ENCODE measurements around the gene TDP2. TPM values are rescaled to one million over a fixed set of nuclear protein-coding genes. Genes with fewer than 3 reads are reported as not detected.
"Not testable (repeated sequence)": the region's sequence is repeated elsewhere in the genome, so short reads cannot be mapped to it uniquely, and the experiment has no call there.

The TDP2 gene
- total RNA-seq, 1 experiment from 2014 or later = 230 TPM

- in situ Hi-C loops (cut with HindIII; ENCODE audit: low pct_unique_long_range_greater_than_20kb, low sequenced_read_pairs) = no loop called here
Measured at GRCh38 chr6:24660105-24660504, 6.6 kb downstream of the TDP2 start.

GRCh38 chr6:24659561-24659960 lies 7.1 kb downstream of the TDP2 start:
- peak; percentile 74 for DNase-seq (ENCODE audit: low read depth)
- in situ Hi-C loops (cut with HindIII; ENCODE audit: low pct_unique_long_range_greater_than_20kb, low sequenced_read_pairs) = no loop called here

More at GRCh38 chr6:24660105-24660504, 6.6 kb downstream of the TDP2 start:
- DNase-seq (ENCODE audit: low read depth) = no peak

GRCh38 chr6:24658573-24659560 lies 7.8 kb downstream of the TDP2 start:
- in situ Hi-C loops (cut with HindIII; ENCODE audit: low pct_unique_long_range_greater_than_20kb, low sequenced_read_pairs) = no loop called here
- DNase-seq (ENCODE audit: low read depth) = peak; percentile 98

DNA sequence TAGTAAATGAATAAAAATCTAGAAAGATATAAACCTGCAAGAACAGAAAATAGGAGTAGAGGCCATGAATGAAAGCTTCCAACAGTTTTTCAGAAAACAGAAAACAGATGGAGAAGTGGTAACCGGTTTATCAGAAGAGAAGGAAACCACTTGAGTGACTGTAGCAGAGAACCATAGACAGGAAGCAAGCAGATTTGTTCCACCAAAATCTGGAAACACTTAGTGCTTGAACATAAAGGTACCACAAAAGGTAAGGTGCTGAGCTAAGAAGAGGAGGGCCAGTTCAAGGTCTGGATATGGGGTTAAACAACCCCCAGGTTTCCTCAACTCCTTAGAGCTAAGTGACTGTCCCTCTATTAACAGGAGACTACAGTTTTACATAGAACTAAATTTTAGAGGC lies 11.5 kb downstream of the TDP2 start:
- DNase-seq (ENCODE audit: low read depth) = no peak
- in situ Hi-C loops (cut with HindIII; ENCODE audit: low pct_unique_long_range_greater_than_20kb, low sequenced_read_pairs) = no loop called here

GRCh38 chr6:24650365-24650764 lies 16.3 kb downstream of the TDP2 start:
- in situ Hi-C loops (cut with HindIII; ENCODE audit: low pct_unique_long_range_greater_than_20kb, low sequenced_read_pairs) = no loop called here
- no peak for DNase-seq (ENCODE audit: low read depth)

DNA sequence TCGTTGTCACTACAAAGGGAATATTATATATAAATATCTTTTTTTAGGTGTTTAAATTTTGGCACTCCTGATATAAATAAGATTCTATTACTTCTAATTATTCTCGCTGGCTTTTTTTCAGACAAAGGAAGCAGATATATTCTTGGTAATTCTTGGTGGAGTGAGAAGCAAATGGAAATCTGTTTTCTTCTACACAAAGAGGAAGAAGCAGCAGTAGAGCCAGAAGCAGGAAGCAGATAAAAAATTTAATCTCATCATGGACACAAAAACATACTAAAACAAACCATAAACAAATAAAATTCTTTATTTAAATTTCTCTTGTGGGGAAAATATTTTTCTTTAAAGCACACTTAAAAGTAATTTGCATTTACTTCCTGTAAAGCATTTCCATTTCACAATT lies 17.0 kb downstream of the TDP2 start:
- DNase-seq (ENCODE audit: low read depth) = no peak
- in situ Hi-C loops (cut with HindIII; ENCODE audit: low pct_unique_long_range_greater_than_20kb, low sequenced_read_pairs) = no loop called here

DNA sequence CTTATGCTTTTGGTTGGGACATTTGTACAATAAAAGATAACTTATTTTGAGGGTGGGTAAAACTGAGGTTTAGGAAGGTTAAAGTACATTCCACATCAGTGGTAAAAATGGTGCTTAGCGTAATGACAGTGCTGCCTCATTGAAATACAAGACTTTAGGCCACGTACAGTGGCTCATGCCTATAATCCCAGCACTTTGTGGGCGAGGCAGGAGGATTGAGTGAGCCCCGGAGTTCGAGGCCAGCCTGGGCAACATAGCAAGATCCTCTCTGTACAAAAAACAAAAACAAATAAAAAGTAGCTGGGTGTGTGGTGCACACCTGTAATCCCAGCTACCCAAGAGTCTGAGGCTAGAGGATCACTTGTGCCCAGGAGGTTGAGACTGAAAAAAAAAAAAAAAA lies 18.4 kb downstream of the TDP2 start:
- DNase-seq (ENCODE audit: low read depth) = no peak
- in situ Hi-C loops (cut with HindIII; ENCODE audit: low pct_unique_long_range_greater_than_20kb, low sequenced_read_pairs) = no loop called here

DNA sequence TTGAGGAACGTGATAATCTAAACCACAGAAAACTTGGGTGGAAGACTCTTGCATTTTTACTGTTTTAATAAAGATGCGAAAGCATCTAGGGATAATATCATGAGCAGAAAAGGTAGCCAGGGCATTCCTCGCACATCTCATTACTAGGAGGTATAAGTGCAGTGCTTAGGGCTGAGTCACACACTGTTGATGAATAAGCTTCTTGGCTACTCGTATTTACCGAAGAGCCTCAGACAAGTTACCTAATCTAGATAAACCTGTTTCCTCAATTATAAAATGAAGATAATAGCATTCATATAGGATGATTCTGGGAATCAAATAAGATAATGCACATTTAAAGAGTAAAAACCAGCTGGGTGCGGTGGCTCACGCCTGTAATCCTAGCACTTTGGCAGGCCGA lies 19.9 kb downstream of the TDP2 start:
- in situ Hi-C loops (cut with HindIII; ENCODE audit: low pct_unique_long_range_greater_than_20kb, low sequenced_read_pairs) = no loop called here
- peak; percentile 76 for DNase-seq (ENCODE audit: low read depth)

GRCh38 chr6:24644377-24644776 lies 22.3 kb downstream of the TDP2 start:
- in situ Hi-C loops (cut with HindIII; ENCODE audit: low pct_unique_long_range_greater_than_20kb, low sequenced_read_pairs) = no loop called here

DNA sequence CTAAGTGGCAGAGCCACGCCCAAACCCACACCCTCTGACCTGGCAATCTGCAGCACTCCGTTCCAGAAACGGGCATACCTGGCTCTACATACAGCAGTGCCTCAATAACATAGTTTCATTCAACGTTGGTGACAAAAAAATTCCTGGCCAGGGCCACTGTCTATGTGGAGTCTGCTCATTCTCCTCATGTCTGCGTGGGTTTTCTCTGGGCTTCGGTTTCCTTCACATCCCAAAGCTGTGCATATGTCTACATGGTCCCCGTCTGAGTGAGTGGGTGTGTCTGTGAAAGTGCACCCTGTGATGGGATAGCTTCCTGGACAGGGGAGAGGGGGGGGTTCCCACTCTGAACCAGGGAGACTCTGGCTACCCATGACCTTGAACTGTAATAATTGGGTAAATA lies 22.8 kb downstream of the TDP2 start:
- DNase-seq (ENCODE audit: low read depth) = peak; percentile 56
- in situ Hi-C loops (cut with HindIII; ENCODE audit: low pct_unique_long_range_greater_than_20kb, low sequenced_read_pairs) = no loop called here

More at GRCh38 chr6:24644377-24644776, 22.3 kb downstream of the TDP2 start:
- DNase-seq (ENCODE audit: low read depth) = no peak

GRCh38 chr6:24642061-24642460 lies 24.6 kb downstream of the TDP2 start:
- DNase-seq (ENCODE audit: low read depth) = no peak
- in situ Hi-C loops (cut with HindIII; ENCODE audit: low pct_unique_long_range_greater_than_20kb, low sequenced_read_pairs) = no loop called here

DNA sequence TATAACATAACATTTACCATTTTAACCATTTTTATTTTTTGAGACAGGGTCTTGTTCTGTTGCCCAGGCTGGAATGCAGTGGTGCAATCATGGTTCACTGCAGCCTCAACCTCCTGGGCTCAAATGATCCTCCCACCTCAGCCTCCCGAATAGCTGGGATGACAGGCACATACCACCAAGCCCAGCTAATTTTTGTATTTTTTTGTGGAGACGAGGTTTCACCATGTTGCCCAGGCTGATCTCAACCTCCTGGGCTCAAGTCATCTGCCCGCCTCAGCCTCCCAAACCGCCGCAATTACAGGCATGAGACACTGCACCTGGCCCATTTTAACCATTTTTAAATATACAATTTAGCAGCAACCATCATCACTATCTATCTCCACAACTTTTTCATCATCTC lies 26.1 kb downstream of the TDP2 start:
- DNase-seq (ENCODE audit: low read depth); in situ Hi-C loops (cut with HindIII; ENCODE audit: low pct_unique_long_range_greater_than_20kb, low sequenced_read_pairs): not testable (repeated sequence)

GRCh38 chr6:24640166-24640565 lies 26.5 kb downstream of the TDP2 start:
- in situ Hi-C loops (cut with HindIII; ENCODE audit: low pct_unique_long_range_greater_than_20kb, low sequenced_read_pairs) = no loop called here
- DNase-seq (ENCODE audit: low read depth) = no peak

GRCh38 chr6:24636681-24637080 lies 30.0 kb downstream of the TDP2 start:
- DNase-seq (ENCODE audit: low read depth) = no peak
- in situ Hi-C loops (cut with HindIII; ENCODE audit: low pct_unique_long_range_greater_than_20kb, low sequenced_read_pairs) = no loop called here

DNA sequence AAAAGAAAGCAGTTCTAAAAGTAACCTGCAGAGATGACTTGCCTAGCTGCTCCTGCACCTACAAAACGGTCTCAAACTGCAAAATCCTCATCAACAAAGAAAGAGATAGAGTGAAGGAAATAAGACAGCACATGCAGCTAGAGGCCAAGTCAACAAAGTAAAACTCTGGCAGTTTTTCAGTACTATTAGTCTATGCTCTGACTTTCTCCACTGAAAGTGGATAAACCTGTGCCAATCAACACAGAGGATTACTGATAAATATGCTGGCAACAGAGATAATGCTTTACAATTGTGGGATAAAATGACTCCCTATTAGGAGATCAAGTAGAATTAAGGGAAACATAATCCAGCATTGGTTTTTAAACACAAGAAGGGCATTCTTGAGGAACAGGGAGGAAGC lies 34.1 kb downstream of the TDP2 start:
- DNase-seq (ENCODE audit: low read depth) = no peak

DNA sequence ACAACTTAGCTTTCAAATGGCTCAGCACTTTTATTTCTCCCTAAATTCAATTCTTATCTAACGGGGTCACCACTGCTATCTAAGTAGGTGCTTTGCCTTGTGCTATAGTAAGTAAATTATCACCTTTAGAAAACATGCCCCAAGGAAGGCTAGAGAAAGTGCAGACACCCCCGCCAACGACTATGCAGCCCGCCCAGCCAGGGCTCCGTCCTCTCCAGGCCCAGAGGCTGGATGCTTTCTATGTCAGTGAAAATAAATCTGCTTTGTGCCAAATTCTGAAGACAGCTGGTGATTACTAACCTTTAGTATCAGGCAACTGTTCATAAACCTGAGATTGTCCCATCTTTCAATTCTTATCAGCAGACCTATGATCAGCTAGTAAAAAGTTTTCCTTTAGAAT lies 35.0 kb downstream of the TDP2 start:
- in situ Hi-C loops (cut with HindIII; ENCODE audit: low pct_unique_long_range_greater_than_20kb, low sequenced_read_pairs) = no loop called here

More for the DNA sequence above, 34.1 kb downstream of the TDP2 start:
- in situ Hi-C loops (cut with HindIII; ENCODE audit: low pct_unique_long_range_greater_than_20kb, low sequenced_read_pairs) = no loop called here

DNA sequence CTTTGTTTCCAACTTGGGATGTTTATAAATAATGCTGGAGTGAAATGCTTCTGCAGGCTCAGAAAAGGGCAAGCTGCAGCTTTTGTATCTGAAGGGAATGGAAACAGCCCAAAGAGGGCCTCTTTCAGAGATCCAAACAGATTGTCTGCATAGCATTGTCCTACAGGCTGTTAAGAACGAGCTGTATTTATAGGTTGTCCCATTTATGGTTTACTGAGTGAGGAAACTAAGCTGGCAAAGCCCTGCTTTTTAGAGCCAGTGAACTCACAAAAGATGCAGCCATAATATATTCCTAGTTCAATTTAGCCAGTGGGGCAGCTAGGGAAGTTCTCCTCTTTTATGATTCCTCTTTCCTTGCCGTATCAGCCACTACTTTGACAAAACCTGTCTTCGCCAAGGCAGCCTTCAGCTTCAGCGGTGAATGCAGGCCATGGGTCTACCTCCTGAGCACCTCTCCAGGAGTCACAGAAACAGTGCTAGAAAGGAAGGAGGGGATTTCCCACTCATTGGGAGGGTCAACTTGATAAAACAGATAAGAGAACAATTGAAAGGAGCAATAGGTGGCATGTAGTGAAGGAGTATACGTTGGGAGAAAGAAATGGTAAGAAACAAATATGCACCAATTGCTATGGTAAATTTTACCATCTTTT lies 35.7 kb downstream of the TDP2 start:
- in situ Hi-C loops (cut with HindIII; ENCODE audit: low pct_unique_long_range_greater_than_20kb, low sequenced_read_pairs) = no loop called here
- DNase-seq (ENCODE audit: low read depth) = no peak

More for the DNA sequence above, 35.0 kb downstream of the TDP2 start:
- no peak for DNase-seq (ENCODE audit: low read depth)

GRCh38 chr6:24621626-24622289 lies 44.9 kb downstream of the TDP2 start:
- in situ Hi-C loops (cut with HindIII; ENCODE audit: low pct_unique_long_range_greater_than_20kb, low sequenced_read_pairs) = no loop called here
- no peak for DNase-seq (ENCODE audit: low read depth)

GRCh38 chr6:24620637-24621036 lies 46.1 kb downstream of the TDP2 start:
- in situ Hi-C loops (cut with HindIII; ENCODE audit: low pct_unique_long_range_greater_than_20kb, low sequenced_read_pairs) = no loop called here
- no peak for DNase-seq (ENCODE audit: low read depth)
